Activated gamma-delta T cell treated with anti-CD3 and anti-CD28 coated beads, Interleukin-2, amount 50 U/mL, for 16 hours (primary cell): ENCODE measurements around the gene TLCD3B.
"Not testable (repeated sequence)": the region's sequence is repeated elsewhere in the genome, so short reads cannot be mapped to it uniquely, and the experiment has no call there.

Experiments used
- DNase-seq: peaks from one replicate; pipeline ENCODE4 v3.0.0-alpha.2; 2020; ENCODE audit warnings: low read depth

TLCD3B gene

GRCh38 chr16:30025574-30025973 is 5.5 kb downstream of the TLCD3B start:
- no peak for DNase-seq

DNA sequence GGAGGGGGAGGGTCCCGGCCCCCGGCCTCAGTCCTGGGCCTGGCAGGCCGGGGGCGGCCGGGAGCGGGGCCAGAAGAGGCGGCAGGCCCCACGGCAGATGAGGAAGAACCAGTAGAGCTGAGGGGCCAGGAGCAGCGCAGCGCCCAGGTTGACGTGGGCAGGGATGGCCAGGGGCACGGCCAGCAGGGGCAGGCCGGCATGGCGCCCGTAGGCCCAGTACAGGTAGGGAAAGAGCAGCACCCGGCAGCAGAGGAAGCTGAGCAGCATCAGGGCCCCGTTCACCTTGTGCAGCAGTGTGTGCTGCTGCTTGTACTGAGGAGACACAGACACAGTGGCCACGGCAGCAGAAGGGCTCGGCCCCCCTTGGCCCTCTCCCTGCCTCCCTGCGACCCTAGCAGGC is 5.9 kb downstream of the TLCD3B start:
- no peak for DNase-seq

DNA sequence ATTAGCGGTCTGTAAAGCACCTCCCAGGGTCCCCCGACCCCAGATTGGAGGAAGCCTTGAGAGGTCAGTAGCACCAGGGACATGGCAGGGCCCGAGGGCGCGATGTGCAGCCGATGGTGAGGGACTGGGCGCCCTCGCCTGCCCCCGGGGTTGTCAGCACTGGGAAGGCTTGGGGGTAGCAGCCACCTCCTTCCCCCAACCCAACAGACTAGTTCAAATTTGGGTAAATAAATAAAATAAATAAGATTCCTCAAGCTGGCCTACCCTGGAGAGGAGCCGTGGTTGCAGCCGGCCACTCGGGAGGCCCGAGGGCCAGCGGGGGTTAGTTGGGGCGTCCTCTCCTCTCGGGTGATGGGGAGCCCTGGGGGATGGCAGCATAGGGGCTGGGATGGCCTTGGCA is 6.6 kb downstream of the TLCD3B start:
- DNase-seq: no peak

- DNase-seq: no peak
These were observed 7.5 kb downstream of the TLCD3B start for GRCh38 chr16:30023586-30023985.

GRCh38 chr16:30022887-30023286 is 8.2 kb downstream of the TLCD3B start, which contains the start of gene C16orf92:
TSS of gene C16orf92 (plus strand) at chr16:30023198. CDS start at chr16:30023341, 143 bp downstream.
- DNase-seq: no peak

- DNase-seq: no peak
These were observed 12.3 kb downstream of the TLCD3B start for GRCh38 chr16:30018731-30019158.

DNA sequence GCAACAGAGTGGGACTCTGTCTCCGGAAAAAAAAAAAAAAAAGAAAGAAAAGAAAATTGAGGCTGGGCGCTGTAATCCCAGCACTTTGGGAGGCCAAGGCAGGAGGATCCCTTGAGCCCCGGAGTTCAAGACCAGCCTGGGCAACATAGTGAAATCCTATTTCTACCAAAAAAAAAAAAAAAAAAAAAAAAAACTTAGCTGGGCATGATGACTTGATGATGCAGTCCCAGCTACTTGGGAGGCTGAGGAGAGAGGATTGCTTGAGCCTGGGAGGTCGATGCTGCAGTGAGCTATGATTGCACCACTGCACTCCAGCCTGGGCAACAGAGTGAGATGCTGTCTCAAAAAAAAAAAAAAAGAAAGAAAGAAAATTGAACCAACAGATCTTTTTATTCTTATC is 13.1 kb downstream of the TLCD3B start:
- DNase-seq: not testable (repeated sequence)

DNA sequence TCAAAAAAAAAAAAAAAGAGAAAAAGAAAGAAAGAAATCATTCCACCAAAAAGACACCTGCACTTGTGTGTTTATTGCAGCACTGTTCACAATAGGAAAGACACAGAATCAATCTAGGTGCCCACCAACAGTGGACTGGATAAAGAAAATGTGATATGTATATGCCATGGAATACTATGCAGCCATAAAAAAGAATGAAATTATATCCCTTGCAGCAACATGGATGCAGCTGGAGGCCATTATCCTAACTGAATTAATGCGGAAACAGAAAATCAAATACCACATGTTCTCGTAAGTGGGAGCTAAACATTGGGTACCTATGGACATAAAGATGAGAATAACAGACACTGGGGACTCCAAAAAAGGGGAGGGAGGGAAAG is 13.8 kb downstream of the TLCD3B start:
- no peak for DNase-seq

- DNase-seq: no peak
These were observed 14.4 kb downstream of the TLCD3B start for GRCh38 chr16:30016555-30017276.

DNA sequence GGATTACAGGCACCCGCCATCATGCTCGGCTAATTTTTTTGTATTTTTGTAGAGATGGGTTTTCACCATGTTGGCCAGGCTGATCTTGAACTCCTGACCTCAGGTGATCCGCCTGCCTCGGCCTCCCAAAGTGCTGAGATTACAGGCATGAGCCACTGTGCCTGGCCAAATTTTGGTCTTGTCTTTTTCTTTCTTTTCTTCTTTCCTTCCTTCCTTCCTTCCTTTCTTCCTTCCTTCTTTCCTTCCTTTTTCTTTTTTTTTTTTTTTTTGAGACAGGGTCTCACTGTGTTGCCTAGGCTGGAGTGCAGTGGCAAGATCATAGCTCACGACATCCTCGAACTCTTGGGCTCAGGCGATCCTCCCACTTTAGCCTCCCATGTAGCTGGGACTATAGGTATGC is 15.6 kb downstream of the TLCD3B start:
- DNase-seq: not testable (repeated sequence)

DNA sequence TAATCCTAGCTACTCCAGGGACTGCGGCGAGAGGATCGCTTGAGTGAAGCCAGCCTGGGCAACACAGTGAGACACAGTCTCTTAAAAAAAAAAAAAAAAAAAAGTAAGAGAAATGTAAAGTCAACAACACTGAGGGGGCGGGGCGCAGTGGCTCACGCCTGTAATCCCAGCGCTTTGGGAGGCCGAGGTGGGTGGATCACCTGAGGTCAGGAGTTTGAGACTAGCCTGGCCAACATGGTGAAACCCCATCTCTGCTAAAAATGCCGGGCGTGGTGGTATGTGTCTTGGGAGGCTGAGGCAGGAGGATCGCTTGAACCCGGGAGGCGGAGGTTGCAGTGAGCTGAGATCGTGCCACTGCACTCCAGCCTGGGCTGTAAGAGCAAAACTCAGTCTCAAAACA is 18.5 kb downstream of the TLCD3B start:
- not testable (repeated sequence) for DNase-seq

GRCh38 chr16:30011714-30012504 is 19.2 kb downstream of the TLCD3B start:
- no peak for DNase-seq

DNA sequence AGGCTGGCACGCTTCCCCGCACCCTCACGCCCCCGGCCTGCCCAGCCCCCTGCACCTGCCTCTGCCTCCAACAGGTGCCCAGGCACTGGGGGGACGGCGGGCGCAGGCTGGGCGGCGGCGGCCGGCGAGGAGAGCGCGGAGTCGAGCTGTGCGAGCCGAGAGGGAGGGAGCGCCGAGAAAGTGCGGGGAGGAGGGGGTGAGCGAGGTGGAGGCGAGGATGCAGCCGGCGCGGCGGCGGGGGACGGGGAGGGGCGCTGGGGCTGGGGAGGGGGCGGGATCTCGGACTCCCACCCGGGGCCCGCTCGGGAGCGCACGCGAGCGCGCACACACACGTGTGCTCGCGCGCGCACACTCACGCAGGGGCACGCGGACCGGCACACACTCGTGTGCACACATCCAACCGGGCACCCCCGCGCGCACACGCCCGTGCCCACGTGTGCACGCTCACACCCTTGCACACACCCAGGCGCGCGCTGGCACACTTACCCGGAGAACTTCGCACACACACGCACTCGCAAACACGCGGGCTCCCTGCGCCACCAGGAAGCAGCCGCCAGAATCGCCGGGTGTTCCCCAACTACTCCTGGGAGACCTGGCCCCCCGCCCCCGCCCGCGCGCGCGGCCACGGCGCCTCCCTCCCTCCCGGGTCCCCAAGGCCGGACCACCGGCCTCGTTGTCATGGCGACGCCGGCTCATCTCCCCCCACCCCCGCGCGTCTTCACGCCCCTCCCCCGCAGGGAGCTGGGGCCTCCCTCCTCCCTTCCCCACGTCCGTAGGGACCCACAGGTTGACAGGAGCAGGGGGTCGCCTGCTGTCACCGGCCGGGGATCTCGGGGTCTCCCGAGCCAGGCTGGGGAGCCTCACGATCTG is 20.0 kb downstream of the TLCD3B start, which contains the start of gene DOC2A:
Gene DOC2A (minus strand): TSS at position 184 of the 870 bp plus-strand sequence. CDS start 805 bp downstream, outside the sequence.
- DNase-seq: no peak

- DNase-seq: no peak
These were observed 20.9 kb downstream of the TLCD3B start for GRCh38 chr16:30009990-30010843.

DNA sequence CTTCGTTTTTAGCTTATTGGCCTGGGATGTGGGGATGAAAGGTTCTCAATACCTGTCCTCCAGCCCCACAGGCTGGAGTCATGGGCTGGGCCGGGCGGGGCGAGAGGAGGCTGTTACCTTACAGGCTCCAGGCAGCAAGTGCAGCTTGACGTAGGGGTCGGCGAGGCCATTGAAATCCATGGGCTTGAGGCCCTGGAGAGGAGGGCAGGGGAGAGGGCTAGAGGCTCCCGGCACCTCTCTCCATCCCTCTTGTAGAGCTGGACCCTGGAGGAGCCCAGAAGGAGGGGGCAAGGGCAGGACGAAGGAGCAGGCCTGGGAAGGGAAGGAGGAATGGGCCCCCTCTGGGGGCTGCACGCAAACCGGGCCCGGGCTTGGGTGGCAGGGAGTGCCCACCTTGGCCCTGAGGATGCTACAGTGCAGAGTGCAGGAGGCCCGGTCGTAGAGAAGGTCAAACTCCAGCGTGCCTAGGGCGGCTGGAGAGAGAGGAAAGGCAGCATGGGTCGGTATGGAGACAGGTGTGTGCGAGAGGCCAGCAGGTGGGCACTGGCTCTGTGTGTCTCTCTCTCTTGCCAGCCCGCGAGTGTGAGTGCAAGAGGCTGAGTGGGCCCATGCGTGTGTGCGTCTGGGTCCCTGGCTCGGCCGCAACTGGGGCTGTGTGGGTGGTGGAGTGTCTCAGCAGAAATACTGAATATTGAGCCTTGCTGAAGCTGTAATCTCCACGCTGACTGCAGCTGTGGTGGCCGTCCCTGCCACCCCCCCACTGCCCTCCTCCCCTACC is 21.8 kb downstream of the TLCD3B start:
- DNase-seq: no peak

DNA sequence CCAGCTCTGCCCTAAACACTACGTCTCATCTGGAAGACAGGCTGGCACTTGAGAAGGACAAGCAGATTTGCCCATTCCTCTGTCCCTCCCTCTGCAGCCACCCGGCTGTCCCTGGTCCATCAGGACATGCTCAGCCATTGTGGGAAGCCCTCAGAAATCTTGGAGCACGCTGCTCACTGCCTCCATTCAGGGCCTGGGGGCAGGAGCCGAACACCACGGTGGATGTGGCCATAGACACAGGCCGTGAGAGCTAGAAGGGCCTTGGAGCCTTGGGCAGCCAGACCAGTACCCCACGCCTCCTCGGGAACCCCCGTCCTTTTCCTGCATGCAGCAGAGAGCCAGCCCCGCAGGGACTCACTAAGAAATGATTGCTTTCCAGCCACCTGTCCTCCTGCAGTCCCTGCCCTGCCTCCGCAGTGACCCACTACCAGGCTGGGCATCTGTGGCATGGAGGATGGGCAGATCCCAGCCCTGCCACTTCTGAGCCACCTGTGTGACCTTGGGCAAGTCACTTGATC is 23.6 kb downstream of the TLCD3B start:
- no peak for DNase-seq

GRCh38 chr16:30006659-30007377 is 24.3 kb downstream of the TLCD3B start:
- no peak for DNase-seq

DNA sequence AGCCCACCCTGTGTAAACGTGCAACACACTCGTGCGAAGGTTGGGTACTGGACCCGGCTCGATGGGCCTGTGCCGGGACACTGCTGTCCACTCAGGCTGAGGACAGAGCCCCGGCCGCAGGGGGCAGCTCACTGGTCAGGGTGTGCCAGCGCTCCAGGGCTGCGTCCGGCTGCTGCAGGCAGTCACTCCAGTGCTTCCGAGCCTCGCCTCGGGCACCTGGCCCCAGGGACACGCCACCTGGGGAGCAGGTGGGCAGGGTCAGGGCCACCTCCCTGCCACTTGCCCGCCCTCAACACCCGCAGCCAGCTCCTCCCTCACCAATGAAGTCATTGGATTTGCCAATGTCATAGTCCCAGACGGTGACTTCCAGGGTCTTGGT is 25.0 kb downstream of the TLCD3B start:
- DNase-seq: no peak

GRCh38 chr16:30005341-30006094 is 25.6 kb downstream of the TLCD3B start:
- DNase-seq: no peak
